Fibroblast of mammary gland (primary cell): ENCODE results near the gene AGFG1.

ENCODE experiments used
- DNase-seq: peaks from one replicate; pipeline ENCODE4 v3.0.0-alpha.2; 2010; ENCODE audit warnings: low read depth
- H3K4me3 ChIP-seq: 2 replicates; pipeline ENCODE4 v1.5.1; 2011; ENCODE audit warnings: low read depth, mild to moderate bottlenecking, low read length, moderate library complexity; ENCODE audit not compliant: control insufficient read depth
- TF ChIP-seq, protein P1 (sequence below): conservative IDR thresholded peaks from 2 replicates; pipeline ENCODE4 v1.5.1; 2011; ENCODE audit warnings: low read depth, low read length, inconsistent platforms; ENCODE audit not compliant: control insufficient read depth, insufficient read depth

The AGFG1 gene

GRCh38 chr2:227488045-227488444 is 16.1 kb downstream of the AGFG1 start:
- no peak for DNase-seq
- H3K4me3 ChIP-seq, result no peak overlapping the region
- TF ChIP-seq, protein P1, sequence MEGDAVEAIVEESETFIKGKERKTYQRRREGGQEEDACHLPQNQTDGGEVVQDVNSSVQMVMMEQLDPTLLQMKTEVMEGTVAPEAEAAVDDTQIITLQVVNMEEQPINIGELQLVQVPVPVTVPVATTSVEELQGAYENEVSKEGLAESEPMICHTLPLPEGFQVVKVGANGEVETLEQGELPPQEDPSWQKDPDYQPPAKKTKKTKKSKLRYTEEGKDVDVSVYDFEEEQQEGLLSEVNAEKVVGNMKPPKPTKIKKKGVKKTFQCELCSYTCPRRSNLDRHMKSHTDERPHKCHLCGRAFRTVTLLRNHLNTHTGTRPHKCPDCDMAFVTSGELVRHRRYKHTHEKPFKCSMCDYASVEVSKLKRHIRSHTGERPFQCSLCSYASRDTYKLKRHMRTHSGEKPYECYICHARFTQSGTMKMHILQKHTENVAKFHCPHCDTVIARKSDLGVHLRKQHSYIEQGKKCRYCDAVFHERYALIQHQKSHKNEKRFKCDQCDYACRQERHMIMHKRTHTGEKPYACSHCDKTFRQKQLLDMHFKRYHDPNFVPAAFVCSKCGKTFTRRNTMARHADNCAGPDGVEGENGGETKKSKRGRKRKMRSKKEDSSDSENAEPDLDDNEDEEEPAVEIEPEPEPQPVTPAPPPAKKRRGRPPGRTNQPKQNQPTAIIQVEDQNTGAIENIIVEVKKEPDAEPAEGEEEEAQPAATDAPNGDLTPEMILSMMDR, result no peak

DNA sequence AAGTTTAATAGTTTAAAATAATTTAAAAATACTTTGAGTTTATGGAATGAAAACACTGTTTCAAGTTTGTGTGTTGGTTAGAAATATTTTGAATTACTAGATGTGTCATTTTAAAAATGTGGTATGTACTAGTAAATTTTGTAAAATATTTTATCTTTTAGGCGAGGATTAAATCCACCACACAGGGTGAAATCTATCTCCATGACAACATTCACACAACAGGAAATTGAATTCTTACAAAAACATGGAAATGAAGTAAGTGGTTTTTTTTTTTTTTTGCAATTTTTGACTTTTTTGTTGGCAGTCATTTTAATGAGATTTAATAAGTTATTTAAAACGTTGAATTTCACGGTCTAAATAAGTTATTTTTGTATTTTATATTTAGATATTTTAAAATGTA is 19.4 kb downstream of the AGFG1 start:
- TF ChIP-seq, protein P1, result no peak
- no peak for DNase-seq
- no peak overlapping the region for H3K4me3 ChIP-seq

GRCh38 chr2:227493524-227493923 is 21.6 kb downstream of the AGFG1 start:
- H3K4me3 ChIP-seq, result no peak overlapping the region
- no peak for DNase-seq
- TF ChIP-seq, protein P1, result no peak

DNA sequence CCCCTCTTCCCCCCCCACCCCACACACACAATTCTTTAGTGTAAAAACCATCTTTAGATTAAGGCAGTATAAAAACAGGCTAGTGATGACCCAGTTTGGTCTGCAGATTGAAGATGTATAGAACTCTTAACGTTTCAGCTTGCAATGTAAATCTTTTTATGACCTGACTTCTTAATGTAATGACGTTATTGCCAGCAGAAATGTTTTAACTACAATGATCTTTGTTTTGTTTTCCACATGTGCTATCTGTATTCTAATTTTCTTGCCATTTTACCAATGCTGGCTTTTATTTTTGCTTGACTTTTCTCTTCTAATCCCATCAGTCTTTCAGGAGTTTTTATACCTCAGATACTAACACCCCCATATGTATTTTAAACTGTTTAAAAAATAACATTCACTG is 25.2 kb downstream of the AGFG1 start:
- no peak for DNase-seq
- TF ChIP-seq, protein P1, result no peak
- H3K4me3 ChIP-seq, result no peak overlapping the region

DNA sequence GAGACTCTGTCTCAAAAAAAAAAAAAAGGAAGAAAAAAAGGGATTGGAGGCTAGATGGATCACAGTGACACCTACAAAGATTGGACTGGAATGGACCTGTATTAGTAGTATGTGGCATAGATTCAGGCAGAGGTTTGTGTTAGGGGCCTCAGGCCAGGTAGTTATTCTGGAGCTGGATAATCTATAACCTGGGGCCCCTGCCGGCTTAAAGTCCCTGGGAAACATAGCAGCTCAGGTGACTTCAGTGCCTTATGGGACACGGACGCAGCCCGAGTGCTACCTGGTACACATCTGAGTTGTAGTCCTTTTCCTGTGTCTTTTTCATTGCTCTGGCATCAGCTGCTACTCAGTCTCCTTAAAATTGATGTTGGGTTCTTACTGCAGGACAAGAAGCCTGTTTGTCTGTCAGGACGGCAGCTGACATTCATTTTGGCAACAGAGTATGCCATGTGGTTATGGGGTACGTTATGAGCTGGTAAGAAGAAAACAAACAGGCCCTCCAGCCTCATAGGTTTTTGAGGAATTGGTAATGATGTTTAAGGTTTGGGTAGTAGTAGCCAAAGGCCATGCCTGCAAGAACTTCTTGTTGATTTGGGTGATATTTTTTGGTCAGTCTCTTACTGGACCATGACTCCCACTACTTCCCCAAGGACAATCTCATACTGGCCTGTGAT is 27.8 kb downstream of the AGFG1 start:
- no peak overlapping the region for H3K4me3 ChIP-seq
- TF ChIP-seq, protein P1, result no peak
- DNase-seq, result no peak

- no peak for DNase-seq
- TF ChIP-seq, protein P1, result no peak
- H3K4me3 ChIP-seq, result no peak overlapping the region
Measured at GRCh38 chr2:227500301-227500630, 28.3 kb downstream of the AGFG1 start.
